AG10803 (cell line): ENCODE results near the gene OMD.
A peak's percentile ranks its signal among the peaks of the same experiment; 100 is the strongest.

Source experiments
- DNase-seq: peaks from one replicate; pipeline ENCODE4 v3.0.0; 2010; ENCODE audit warnings: low read depth
- H3K4me3 ChIP-seq: 2 replicates; pipeline ENCODE4 v1.5.1; 2011; ENCODE audit warnings: mild to moderate bottlenecking, low read length, control low read depth
- TF ChIP-seq, protein P1 (sequence below): conservative IDR thresholded peaks from 2 replicates; pipeline ENCODE4 v1.5.1; 2011; ENCODE audit warnings: mild to moderate bottlenecking, low read length, control low read depth, inconsistent platforms

Gene OMD

DNA sequence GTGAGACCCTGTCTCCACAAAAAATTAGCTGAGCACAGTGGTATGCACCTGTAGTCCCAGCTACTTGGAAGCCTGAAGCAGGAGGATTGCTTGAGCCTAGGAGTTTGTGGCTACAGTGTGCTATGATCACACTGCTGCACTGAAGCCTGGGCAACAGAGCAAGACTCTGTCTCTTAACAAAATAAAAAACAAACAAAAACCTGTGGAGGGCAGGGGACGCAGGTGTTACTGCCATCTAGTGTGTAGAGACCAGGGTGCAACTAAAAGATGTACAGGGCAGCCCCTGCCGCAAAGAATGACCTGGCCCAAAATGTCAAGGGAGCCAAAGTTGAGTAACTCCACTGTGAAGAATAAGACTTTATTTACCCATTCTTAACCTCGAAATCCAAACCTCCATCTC, 30.9 kb upstream of the OMD start:
- no peak overlapping the region for H3K4me3 ChIP-seq
- DNase-seq, result no peak

DNA sequence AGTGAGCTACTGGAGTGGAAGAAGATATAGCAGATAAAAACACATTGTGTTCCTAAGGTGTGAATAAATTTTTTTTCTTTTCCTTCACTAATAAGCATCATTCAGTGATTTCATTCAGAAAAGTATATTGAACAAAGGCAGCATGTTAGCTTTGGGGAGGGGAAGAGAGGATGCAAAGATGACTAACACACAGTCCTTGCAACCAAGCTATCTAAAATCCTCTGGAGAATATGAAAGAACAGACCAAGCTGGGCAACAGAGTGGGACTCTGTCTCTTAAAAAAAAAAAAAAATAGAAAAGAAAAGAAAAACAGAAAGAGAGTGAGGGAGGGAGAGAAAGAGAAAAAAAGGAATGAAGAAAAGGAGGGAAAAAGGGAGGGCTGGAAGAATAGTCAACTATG, 22.3 kb upstream of the OMD start:
- no peak overlapping the region for H3K4me3 ChIP-seq
- DNase-seq, result no peak
- TF ChIP-seq, protein P1, sequence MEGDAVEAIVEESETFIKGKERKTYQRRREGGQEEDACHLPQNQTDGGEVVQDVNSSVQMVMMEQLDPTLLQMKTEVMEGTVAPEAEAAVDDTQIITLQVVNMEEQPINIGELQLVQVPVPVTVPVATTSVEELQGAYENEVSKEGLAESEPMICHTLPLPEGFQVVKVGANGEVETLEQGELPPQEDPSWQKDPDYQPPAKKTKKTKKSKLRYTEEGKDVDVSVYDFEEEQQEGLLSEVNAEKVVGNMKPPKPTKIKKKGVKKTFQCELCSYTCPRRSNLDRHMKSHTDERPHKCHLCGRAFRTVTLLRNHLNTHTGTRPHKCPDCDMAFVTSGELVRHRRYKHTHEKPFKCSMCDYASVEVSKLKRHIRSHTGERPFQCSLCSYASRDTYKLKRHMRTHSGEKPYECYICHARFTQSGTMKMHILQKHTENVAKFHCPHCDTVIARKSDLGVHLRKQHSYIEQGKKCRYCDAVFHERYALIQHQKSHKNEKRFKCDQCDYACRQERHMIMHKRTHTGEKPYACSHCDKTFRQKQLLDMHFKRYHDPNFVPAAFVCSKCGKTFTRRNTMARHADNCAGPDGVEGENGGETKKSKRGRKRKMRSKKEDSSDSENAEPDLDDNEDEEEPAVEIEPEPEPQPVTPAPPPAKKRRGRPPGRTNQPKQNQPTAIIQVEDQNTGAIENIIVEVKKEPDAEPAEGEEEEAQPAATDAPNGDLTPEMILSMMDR, result no peak

More for the DNA sequence above, 30.9 kb upstream of the OMD start:
- TF ChIP-seq, protein P1, result peak; percentile 15

DNA sequence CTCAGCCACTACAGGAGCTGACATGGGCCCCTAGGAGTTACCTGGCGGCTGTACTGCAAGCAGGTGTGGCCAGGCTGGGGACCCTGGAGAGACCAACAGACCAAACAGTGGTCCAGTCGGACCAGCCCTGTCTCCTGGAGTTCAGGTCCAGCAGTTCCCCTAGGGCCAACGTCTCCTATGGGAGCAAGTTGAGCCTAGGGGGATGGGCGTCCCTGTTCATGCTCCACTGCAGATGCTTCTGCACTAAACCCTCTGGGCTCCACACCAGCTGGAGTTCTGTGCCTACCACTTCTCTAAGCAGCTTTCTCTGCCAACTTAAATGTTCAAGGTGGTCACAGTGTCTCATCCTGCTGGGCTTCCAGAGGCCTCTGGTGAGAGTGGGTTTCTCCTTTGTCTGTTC, 20.6 kb upstream of the OMD start:
- DNase-seq, result no peak
- H3K4me3 ChIP-seq, result no peak overlapping the region
- TF ChIP-seq, protein P1, result no peak

DNA sequence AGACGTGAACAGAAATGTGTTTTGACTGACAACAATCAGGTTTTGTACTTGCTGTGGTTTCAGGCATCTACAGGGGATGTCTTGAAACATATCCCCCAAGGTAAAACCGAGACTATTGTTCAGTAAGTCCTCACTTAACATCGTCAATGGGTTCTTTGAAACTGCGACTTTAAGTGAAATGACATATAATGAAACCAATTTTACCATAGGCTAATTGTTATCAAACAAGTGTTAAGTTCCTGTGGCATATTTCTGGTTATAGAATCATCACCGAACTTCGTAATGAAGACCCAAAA, 16.4 kb upstream of the OMD start:
- DNase-seq, result no peak
- TF ChIP-seq, protein P1, result no peak
- H3K4me3 ChIP-seq, result no peak overlapping the region

DNA sequence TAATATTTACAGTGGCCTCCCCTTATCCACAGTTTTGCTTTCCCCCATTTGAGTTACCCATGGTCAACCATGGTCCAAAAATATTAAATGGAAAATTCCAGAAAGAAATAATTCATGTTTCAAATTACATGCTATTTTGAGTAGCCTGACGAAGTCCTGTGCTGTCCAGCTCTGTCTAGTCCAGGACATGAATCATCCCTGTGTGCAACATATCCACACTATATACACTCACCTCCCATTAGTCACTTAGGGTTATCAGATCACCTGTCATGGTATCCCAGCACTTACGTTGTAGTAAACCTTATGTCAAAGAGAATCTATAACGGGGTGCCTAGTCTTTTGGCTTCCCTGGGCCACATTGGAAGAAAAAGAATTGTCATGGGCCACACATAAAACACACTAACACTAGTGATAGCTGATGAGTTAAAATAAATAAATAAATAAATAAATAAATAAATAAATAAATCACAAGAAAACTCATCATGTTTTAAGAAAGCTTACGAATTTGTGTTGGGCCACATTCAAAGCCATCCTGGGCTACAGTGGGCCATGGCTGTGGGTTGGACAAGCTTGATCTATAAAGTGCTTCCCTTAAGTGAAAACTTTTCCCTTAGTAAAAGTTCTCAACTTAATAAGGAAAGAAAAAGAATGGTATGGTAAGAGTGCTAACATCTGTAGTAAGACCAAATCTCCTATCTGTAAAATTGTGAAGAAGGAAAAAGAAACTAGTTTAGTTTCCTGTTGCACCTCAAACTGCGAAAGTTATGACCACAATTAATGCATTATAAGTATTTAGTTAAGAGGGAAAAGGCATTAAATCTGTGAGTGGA, 15.9 kb upstream of the OMD start:
- no peak overlapping the region for H3K4me3 ChIP-seq
- DNase-seq, result peak; percentile 51
- TF ChIP-seq, protein P1, result no peak

DNA sequence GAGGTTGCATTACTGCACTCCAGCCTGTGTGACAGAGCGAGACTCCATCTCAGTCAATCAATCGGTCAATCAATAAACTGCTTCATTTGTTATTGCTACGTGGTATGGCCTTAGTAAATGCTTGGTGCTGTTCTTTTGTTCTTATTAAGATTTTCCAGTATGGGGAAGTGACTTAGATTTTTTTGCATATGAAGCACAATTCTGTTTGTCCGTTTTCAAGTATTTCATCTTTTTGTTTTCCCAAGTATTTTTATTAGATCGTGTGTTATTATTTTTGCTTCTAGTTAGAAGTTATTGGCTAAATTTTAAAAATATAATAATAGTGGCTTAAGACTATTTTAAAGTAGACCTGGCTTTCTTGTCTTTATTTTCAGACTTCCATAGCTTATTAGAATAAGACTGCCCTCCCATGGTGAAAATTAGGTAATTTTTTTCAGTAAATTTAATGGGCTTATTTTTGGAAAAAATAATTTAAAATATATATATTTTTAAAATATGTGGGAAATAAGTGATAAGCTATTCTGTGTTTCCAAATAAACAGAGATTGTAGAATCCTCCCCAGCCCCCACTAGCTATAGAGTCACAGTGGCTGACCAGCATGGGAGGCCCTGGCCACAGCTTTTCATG, 14.7 kb upstream of the OMD start:
- TF ChIP-seq, protein P1, result peak; percentile 52
- DNase-seq, result peak; percentile 45
- H3K4me3 ChIP-seq, result no peak overlapping the region

DNA sequence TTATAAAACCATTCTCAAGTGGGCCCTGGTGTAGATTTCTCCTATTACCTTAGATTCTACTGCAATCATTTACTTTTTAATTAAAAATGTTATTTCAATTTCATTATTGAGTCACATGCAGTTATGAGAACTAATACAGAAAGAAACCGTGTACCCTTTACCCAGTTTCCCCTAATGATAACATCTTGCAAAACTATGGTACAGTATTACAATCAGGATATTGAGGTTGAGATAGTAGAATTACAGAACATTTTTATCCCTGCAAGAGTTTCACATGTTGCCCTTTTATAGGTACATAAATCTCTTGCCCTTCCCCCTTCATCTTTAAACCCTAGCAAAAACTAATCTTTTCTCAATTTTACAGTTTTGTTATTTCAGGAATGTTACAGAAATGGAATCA, 11.0 kb upstream of the OMD start:
- no peak overlapping the region for H3K4me3 ChIP-seq
- TF ChIP-seq, protein P1, result no peak
- DNase-seq, result no peak
